Spleen (tissue), 11 donors: ENCODE data around the gene HOXC5. TPM values are rescaled to one million over a fixed set of nuclear protein-coding genes. Genes with fewer than 3 reads are reported as not detected.

ENCODE experiments used
- DNase-seq: peaks from one replicate; pipeline ENCODE4 v3.0.0-alpha.2; 2020
- H3K27ac ChIP-seq, 8 donors: fragments of 200-600 bp; sonication (generic) in 7 of 8; 1 replicate in 4 of 8; 2 replicates in 4 of 8; pipeline versions ENCODE4 v1.5.0 to v1.8.0; 2016 to 2021; ENCODE audit warnings: inconsistent platforms in 4 of 8, mild to moderate bottlenecking in 4 of 8, moderate library complexity in 1 of 8
- H3K27me3 ChIP-seq, 7 donors: fragments of 200-600 bp; sonication (generic) in 6 of 7; replicated peaks in 1 of 7; 1 replicate in 4 of 7; 2 replicates in 3 of 7; pipeline versions ENCODE4 v1.5.0 to v1.8.0; 2016 to 2021; ENCODE audit warnings: inconsistent platforms in 3 of 7, mild to moderate bottlenecking in 1 of 7
- H3K36me3 ChIP-seq, 6 donors: fragments of 200-600 bp; sonication (generic) in 5 of 6; 1 replicate in 4 of 6; 2 replicates in 2 of 6; pipeline versions ENCODE4 v1.5.0 to v1.8.0; 2016 to 2021; ENCODE audit warnings: inconsistent platforms in 2 of 6
- H3K4me1 ChIP-seq, 6 donors: fragments of 200-600 bp; sonication (generic) in 5 of 6; 1 replicate in 3 of 6; 2 replicates in 3 of 6; pipeline versions ENCODE4 v1.5.0 to v1.8.0; 2016 to 2021; ENCODE audit warnings: inconsistent platforms in 3 of 6
- H3K4me3 ChIP-seq, 8 donors: fragments of 200-600 bp; sonication (generic) in 7 of 8; 1 replicate in 4 of 8; 2 replicates in 4 of 8; pipeline versions ENCODE4 v1.5.0 to v1.8.0; 2016 to 2021; ENCODE audit warnings: inconsistent platforms in 4 of 8, mild to moderate bottlenecking in 4 of 8, moderate library complexity in 2 of 8
- H3K9me3 ChIP-seq, 8 donors: fragments of 200-600 bp; sonication (generic) in 7 of 8; 1 replicate in 4 of 8; 2 replicates in 4 of 8; pipeline versions ENCODE4 v1.5.0 to v1.8.0; 2016 to 2021; ENCODE audit warnings: inconsistent platforms in 4 of 8
- CTCF ChIP-seq, 11 experiments: fragments of 200-600 bp in 7 of 11; fragments of 450-650 bp in 4 of 11; sonication (generic) in 4 of 11; IDR thresholded peaks in 8 of 11; conservative IDR thresholded peaks in 3 of 11; 1 replicate in 7 of 11; 2 replicates in 4 of 11; pipeline versions ENCODE4 v1.4.0 to v1.8.0; 2016 to 2021; ENCODE audit warnings: antibody characterized with exemption in 11 of 11, inconsistent platforms in 4 of 11, mild to moderate bottlenecking in 1 of 11
- POLR2A ChIP-seq, 3 donors: fragments of 450-650 bp; IDR thresholded peaks; one replicate each; pipeline ENCODE4 v1.5.1; 2017; ENCODE audit warnings: antibody characterized with exemption in 3 of 3, mild to moderate bottlenecking in 1 of 3
- POLR2AphosphoS5 ChIP-seq, 3 donors: sonication (generic); formaldehyde crosslinking; IDR thresholded peaks; one replicate each; pipeline ENCODE4 v1.5.1; 2017; ENCODE audit warnings: antibody characterized with exemption in 3 of 3
- WGBS, 5 donors: extraction: QIAGEN DNeasy Blood & Tissue Kit in 3 of 5; methylation state at CpG; one replicate each; pipeline versions ENCODE4 v1.1.5 to v1.1.7; 2013 to 2018; 5-methylcytosine and 5-hydroxymethylcytosine counted together
- intact Hi-C: fragments of 100-400 bp; cut with DNase I; formaldehyde crosslinking; loops from one replicate; pipeline ENCODE4 v1.15.0; 2023; ENCODE audit warnings: low total_unique reads
- polyA plus RNA-seq, 3 donors: library from polyadenylated mRNA; stranded (reverse); fragments of 200-250 nt; gene quantifications; one replicate each; pipeline ENCODE4 v1.2.1, GENCODE V29; 2013
- total RNA-seq, 7 donors: library from RNA; depleted of rRNA in 3 of 7; stranded (reverse); fragments of >200 nt in 3 of 7; fragmentation: NEBNext Ultra II Directional in 4 of 7; extraction: Animal tissue kit (Norgen Biotek cat#: 25700) in 4 of 7; gene quantifications; one replicate each; pipeline versions ENCODE4 v1.1.0 to v1.2.1, GENCODE V29; 2016 to 2021
- donor health status: healthy with polysubstance abuse.
- donor health status: DM: no; HTN: no; CAD: no; lungs with moderate emphysema.
- donor health status: DM: no; HTN: no; CAD: no.
- donor health status: Bipolar disorder and iron deficiency.
- donor health status: healthy.
- donor health status: DM: no; HTN: no; CAD: no.
- donor health status: DM: yes; HTN: yes; CAD: no.

The HOXC5 gene
- total and polyA plus RNA-seq, 10 donors, result 0.06 TPM; not detected in 9

DNA sequence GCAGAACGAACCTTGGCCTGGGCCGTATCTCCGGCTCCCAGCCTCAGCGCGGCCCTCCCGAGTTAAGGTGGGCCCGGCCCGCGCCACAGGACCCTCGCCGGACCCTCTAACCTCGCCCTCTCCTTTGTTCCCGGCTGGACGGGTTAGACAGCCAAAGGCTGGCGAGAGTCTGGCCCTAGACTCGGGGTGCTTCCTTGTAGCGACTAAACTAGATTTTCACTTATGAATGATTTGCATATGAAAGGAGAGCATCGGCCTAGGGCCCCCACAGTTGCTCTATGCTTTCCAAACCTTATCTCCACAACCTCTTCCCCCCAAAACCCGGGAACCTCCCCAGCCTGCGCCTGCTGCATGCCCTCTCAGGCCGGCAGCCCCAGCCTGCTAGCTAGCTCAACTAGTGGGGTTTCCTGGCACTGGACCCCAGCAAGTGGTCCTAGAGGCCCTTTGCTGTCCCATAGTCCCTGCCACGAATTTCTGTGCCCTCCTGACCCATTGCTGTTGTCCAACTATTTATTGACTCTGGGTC, 2.0 kb downstream of the HOXC5 start:
- peaks cover 5 to 44% (median 28%) of the 10 kb centered on the region in 6 donors for H3K4me1 ChIP-seq
- no peak overlapping the region for H3K27ac ChIP-seq
- H3K36me3 ChIP-seq, result no peaks in the 10 kb centered on the region
- TF ChIP-seq CTCF (IDR thresholded peaks at IDR 0.05 in 8 of 11, conservative IDR thresholded peaks at IDR 0.05 in 3 of 11) (no peak), POLR2AphosphoS5 (IDR thresholded peaks at IDR 0.05) (no peak), POLR2A (IDR thresholded peaks at IDR 0.05) (no peak)
- DNase-seq, result no peak
- H3K4me3 ChIP-seq, result peak overlapping the region in 1 of 8 donors; percentile 59
- 29 to 61% (median 45%) methylated on average over 22 of the region's 22 CpGs for WGBS, 5 donors
- intact Hi-C loops, result loop anchor here (5.0 kb wide), 1 partner anchor 157 kb away; no protein-coding TSS in a partner anchor
- peaks cover 0 to 11% (median 5%) of the 10 kb centered on the region in 8 donors for H3K9me3 ChIP-seq
- H3K27me3 ChIP-seq, result peaks cover 6 to 100% (median 95%) of the 10 kb centered on the region in 7 donors

DNA sequence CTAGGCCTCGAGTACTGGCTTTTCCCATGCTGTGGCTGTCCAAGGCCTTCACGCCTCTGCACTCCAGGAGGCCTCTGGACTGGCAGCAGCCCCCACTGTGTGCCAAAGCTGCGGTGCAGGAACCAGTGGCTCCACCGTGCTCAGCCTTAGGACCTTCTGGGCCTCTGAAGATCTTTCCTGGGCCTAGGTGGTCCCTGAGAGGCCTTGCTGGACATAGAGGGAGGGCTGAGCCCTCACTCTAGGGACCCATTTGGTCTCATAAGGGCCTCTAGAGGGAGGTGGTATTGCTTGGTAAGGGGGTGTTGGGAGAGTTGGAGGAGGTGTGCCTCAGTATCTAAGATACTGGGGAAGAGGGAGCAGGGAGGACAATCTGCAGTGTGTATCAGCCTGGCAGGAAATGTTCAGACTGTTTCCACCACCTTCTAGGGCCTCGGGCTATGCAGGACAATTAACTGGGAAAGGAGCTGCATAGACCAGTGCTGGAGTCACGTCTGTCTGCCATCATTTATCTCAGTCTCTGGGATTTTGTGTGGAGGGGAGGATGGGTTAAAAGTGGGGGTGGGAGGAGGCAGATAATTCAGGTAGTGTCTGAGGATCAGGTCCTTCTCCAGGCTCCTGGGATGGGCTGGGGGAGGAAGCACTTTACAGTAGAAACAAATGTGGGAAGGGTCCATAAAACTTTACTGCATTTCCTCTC, 2.9 kb downstream of the HOXC5 start:
- TF ChIP-seq CTCF (IDR thresholded peaks at IDR 0.05 in 8 of 11, conservative IDR thresholded peaks at IDR 0.05 in 3 of 11) (no peak), POLR2A (IDR thresholded peaks at IDR 0.05) (no peak), POLR2AphosphoS5 (IDR thresholded peaks at IDR 0.05) (no peak)
- H3K27ac ChIP-seq, result no peak overlapping the region
- H3K4me1 ChIP-seq, result peaks cover 5 to 38% (median 26%) of the 10 kb centered on the region in 6 donors
- peaks cover 0 to 11% (median 5%) of the 10 kb centered on the region in 8 donors for H3K9me3 ChIP-seq
- WGBS, 5 donors, result 67 to 82% (median 74%) methylated on average over 4 to 6 of the region's 6 CpGs
- intact Hi-C loops, result no loop called here
- H3K27me3 ChIP-seq, result peaks cover 5 to 100% (median 91%) of the 10 kb centered on the region in 7 donors
- no peaks in the 10 kb centered on the region for H3K36me3 ChIP-seq
- no peak overlapping the region for H3K4me3 ChIP-seq
- DNase-seq, result no peak

GRCh38 chr12:54036620-54037359, 3.9 kb downstream of the HOXC5 start:
- no peak overlapping the region for H3K4me3 ChIP-seq
- peaks cover 0 to 11% (median 5%) of the 10 kb centered on the region in 8 donors for H3K9me3 ChIP-seq
- peaks cover 5 to 28% (median 22%) of the 10 kb centered on the region in 6 donors for H3K4me1 ChIP-seq
- no peaks in the 10 kb centered on the region for H3K36me3 ChIP-seq
- TF ChIP-seq POLR2A (IDR thresholded peaks at IDR 0.05) (no peak), POLR2AphosphoS5 (IDR thresholded peaks at IDR 0.05) (no peak), CTCF (IDR thresholded peaks at IDR 0.05 in 8 of 11, conservative IDR thresholded peaks at IDR 0.05 in 3 of 11) (no peak)
- peaks cover 3 to 100% (median 90%) of the 10 kb centered on the region in 7 donors for H3K27me3 ChIP-seq
- intact Hi-C loops, result no loop called here
- WGBS, 5 donors, result 55 to 69% (median 62%) methylated on average over 14 of the region's 14 CpGs
- peak; percentile 62 for DNase-seq
- no peak overlapping the region for H3K27ac ChIP-seq
